Central memory CD4-positive, alpha-beta T cell (primary cell): ENCODE measurements around the gene STK31.
"Not testable (repeated sequence)": the region's sequence is repeated elsewhere in the genome, so short reads cannot be mapped to it uniquely, and the experiment has no call there.

Source experiments
- DNase-seq: peaks from one replicate; pipeline ENCODE4 v3.0.0; 2022

Gene STK31

GRCh38 chr7:23714150-23714464 lies 4.1 kb downstream of the STK31 start:
- DNase-seq = no peak

- no peak for DNase-seq
These were observed 4.6 kb downstream of the STK31 start for GRCh38 chr7:23714579-23714978.

GRCh38 chr7:23715099-23715498 lies 5.1 kb downstream of the STK31 start:
- DNase-seq = no peak

DNA sequence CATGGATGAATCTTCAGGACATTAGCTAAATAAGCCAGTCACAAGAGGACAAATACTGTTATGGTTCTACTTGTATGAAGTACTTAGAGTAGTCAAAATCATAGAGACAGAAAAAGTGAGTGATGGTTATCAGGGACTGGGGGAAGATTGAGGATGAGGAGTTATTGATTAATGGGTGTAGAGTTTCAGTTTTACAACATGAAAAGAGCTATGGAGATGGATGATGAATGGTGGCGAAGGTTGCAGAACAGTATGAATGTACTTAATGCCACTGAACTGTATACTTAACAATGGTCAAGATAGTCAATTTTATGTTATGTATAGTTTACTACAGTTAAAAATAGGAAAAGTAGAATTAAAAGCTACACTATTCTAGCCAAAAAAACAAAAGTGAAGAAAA lies 7.8 kb downstream of the STK31 start:
- no peak for DNase-seq

DNA sequence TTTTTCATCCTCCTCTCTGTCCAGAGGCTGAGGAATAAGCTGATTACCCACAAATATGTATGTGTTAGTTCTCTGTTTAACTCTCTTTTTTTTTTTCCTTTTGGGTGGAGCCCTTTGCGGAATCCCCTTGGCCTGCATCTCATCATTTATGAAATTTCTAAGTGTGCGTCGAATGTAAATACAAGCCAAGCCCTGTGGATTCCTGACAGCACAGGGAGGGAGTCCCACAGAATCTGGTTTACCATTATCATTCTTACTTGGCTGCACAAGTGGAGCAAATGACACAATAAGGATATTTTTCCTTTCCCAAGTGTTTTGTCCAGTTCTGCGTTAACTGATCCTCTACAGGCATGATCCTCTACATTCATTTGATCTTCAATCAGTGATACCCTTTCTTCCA lies 11.4 kb downstream of the STK31 start:
- no peak for DNase-seq

DNA sequence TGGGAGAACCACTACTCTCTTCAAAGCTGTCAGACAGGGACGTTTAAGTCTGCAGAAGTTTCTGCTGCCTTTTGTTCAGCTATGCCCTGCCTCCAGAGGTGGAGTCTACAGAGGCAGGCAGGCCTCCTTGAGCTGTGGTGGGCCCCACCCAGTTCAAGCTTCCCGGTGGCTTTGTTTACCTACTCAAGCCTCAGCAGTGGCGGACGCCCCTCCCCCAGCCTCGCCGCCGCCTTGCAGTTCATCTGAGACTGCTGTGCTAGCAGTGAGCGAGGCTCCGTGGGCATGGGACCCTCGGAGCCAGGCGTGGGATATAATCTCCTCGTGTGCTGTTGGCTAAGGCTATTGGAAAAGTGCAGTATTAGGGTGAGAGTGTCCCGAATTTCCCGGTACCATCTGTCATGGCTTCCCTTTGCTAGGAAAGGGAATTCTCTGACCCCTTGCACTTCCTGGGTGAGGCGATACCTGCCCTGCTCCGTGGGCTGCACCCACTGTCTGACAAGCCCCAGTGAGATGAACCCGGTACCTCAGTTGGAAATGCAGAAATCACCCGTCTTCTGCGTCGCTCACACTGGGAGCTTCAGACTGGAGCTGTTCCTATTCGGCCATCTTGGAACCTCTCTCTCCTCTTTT lies 12.7 kb downstream of the STK31 start:
- not testable (repeated sequence) for DNase-seq

GRCh38 chr7:23724113-23724512 lies 14.1 kb downstream of the STK31 start:
- DNase-seq = not testable (repeated sequence)

- DNase-seq = no peak
These were observed 32.0 kb downstream of the STK31 start for GRCh38 chr7:23742051-23742450.

DNA sequence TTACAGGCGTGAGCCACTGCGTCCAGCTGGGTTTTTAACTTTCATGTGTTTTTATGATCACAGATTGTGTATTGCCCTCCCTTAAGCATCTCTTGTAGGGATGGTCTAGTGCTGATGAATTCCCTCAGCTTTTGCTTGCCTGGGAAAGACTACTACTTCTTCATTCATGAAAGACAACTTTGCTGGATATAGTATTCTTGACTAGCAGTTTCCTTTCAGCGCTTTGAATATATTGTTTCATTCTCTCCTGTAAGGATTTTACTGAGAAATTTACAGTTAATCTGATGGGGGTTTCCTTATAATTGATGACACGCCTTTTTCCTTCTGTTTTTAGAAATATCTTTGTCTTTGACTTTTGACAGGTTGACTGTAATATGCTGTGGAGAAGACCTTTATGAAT lies 33.2 kb downstream of the STK31 start:
- no peak for DNase-seq

- DNase-seq = no peak
These were observed 36.6 kb downstream of the STK31 start for GRCh38 chr7:23746629-23747028.

DNA sequence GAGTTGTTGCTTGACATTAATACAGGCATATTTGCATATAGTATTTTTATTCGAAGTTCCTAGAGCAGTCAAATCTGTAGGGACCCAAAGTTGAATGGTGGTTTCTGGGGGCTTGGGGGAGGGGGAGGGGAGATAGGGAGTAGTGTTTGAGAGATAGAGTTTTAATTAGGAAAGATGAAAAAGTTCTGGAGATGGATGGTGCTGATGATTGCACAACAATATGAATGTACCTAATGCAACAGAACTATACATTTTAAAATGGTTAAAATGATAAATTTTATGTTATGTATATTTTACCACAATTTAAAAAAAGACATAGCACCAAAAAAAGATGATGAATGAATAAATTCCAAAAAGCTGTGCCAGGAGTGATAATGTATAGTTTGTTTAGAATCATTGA lies 41.8 kb downstream of the STK31 start:
- DNase-seq = no peak

DNA sequence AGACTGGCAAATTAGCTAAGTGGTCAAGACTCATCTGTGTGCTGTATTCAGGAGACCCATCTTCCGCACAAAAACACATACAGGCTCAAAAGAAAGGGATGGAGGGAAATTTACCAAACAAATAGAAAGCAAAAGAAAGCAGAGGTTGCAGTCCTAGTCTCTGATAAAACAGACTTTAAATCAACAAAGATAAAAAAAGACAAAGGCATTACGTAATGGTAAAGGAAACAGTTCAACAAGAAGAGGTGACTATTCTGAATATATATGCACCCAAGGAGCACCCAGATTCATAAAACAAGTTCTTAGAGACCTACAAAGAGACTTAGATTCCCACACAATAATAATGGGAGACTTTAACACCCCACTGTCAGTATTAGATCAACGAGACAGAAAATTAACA lies 48.8 kb downstream of the STK31 start:
- not testable (repeated sequence) for DNase-seq

DNA sequence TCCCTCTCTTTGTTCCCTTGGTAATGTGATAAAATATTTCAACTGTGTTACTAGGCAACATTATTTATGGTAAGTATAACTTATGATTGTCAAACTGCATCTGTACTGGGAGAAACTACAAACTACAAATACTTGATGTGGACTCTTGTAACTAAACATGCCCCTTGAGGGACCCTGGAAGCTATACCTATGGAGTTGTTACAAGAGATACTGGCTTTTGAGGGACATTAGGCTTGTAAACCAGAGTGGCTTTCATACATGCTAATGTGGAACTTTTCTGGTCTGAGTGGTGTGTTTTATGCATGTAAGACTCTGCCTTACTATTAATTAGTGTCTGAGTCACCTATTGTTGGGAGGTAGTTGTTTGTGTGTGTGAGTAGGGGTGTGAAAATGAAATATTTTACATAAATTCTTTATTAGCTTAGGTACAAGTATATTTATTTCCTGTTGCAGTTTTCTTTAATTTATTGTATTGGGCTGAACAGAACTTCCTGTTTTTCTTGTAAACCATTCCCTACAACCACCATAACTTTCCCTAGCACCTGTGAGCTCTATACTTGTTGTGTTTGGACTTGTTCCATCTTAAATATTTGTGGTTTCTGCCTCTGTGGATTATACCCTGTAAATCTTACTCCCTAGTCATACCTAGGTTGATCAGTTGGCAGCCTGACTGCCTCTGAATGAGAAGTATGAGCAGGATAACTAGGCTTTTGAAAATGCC lies 49.8 kb downstream of the STK31 start:
- DNase-seq = no peak

GRCh38 chr7:23765943-23766342 lies 55.9 kb downstream of the STK31 start:
- DNase-seq = no peak

- DNase-seq = no peak
These were observed 57.5 kb downstream of the STK31 start for GRCh38 chr7:23767514-23767913.

DNA sequence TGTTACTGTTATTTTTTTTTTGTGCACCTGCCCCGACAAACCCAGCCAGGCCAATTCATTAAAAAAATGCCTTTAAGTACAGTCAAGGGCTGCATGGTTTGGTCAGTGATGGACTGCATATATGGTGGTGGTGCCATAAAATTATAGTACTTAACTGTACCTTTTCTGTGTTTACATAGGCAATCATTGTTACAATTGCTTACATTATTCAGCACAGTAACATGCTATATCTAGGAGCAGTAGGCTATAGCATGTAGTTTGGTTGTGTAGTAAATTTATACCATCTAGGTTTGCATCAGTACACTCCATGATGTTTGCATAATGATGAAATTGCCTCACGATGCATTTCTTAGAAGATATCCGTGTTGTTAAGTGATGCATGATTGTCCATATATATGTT lies 58.0 kb downstream of the STK31 start:
- no peak for DNase-seq

GRCh38 chr7:23779185-23779800 lies 69.3 kb downstream of the STK31 start:
- DNase-seq = not testable (repeated sequence)

DNA sequence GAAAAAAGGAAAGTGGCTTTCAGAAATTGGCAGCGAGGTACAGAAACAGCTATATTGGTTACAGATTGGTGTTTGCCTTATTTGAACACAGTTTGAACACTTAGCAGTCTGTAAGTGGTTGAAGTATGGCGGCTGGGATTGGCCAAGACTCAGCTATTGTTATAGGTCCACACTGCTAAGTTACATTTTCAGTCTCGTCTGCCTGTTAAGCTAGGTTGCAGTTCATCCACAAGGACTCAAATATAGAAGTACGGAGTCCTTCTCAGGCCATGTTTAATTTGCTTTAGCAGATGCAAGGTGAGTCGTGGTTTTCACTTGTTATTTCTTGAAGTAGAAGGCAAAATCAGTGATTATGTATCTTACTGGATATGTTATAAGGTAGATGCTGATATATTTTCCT lies 73.1 kb downstream of the STK31 start:
- no peak for DNase-seq

- no peak for DNase-seq
These were observed 77.3 kb downstream of the STK31 start for GRCh38 chr7:23787272-23787671.

DNA sequence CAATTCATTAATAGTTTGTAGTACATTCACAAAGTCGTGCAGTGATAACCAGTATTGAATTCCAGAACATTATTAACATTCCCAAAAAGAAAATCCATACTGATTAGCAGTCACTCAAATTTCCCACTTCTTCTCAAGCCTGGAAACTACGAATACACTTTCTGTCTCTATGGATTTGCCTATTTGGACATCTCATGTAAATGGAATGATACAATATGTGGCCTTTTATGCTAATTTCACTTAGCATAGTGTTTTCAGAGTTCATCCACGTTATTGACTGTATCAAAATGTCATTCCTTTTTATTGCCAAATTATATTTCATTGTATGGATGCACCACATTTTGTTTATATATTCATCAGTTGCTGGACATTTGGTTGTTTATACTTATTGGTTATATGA lies 78.8 kb downstream of the STK31 start:
- no peak for DNase-seq

DNA sequence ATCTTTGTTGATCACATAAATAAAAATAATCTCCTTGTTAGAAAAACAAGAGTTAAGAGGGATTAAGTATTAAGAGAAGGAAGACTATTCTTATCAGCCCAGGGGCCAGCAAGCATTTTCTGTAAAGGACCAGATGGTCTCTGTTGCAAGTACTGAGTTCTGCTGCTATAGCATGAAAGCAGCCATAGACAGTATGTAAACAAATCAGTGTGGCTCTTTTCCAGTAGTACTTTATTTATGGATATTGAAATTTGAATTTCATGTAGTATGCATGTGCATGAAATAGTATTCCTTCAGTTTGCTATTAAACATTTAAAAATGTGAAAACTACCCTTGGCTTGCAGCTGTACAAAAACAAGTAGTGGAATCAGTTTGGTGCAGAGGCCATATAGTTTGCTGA lies 81.7 kb downstream of the STK31 start:
- DNase-seq = no peak

DNA sequence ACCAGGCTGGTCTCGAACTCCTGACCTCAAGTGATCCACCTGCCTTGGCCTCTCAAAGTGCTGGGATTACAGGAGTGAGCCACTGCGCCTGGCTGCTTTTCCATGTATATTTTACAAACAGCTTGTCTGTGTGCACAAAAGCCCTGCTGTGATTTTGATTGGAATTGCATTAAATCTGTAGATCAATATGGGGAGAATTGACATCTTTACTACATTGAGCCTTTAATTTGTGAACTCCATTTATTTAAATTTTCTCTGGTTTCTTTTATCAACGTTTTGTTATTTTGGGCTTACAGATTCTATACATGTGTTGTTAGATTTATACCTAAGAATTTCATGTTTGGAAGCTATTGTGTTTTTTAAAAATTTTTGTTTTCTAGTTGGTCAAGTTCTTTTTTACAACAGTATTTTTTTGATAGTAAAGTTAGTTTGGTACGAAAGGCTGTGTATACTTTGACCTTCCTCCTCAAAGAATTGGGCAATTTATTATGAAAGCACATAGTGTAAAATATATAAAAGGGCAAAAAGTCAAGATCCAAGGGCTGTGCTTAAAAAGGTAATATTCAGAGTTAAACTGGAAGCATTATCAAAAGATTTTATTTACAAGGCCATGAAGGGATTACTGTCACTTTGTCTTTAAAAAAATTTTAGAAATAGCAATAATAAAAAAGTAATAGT lies 92.8 kb downstream of the STK31 start:
- no peak for DNase-seq

- no peak for DNase-seq
These were observed 94.7 kb downstream of the STK31 start for GRCh38 chr7:23804707-23805106.

DNA sequence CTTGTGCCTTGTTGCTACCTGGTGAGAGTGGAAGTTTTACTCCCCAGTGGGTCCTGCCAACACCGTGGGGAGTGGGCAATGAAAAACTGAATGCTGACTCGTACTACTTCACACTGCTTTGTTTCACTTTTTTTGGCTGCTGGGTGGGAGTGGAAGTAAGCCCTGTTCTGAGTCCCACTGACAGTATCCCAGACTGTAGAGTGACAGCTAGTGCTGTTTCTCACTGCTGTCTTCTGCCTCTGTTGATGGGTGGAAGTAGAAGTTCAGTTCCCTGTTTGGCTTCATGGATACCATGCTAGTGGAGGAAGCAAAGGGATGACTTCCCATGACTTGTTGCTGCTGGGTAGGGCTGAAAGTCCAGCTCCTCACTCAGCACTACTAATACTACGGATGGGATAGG lies 98.4 kb downstream of the STK31 start:
- no peak for DNase-seq
